Thyroid gland (tissue), 4 donors: ENCODE measurements around the gene SLC14A1.

Source experiments
- POLR2A ChIP-seq, 2 donors: fragments of 450-650 bp; IDR thresholded peaks; one replicate each; pipeline ENCODE4 v1.6.1; 2017; ENCODE audit warnings: antibody characterized with exemption in 2 of 2, mild to moderate bottlenecking in 2 of 2, moderate library complexity in 1 of 2
- TF ChIP-seq, protein P1 (sequence below), 6 experiments: fragments of 200-600 bp in 3 of 6; fragments of 450-650 bp in 3 of 6; sonication (generic) in 3 of 6; IDR thresholded peaks; one replicate each; pipeline ENCODE4 v1.5.1; 2016 to 2019; ENCODE audit warnings: antibody characterized with exemption in 6 of 6, mild to moderate bottlenecking in 2 of 6, inconsistent platforms in 1 of 6, moderate library complexity in 1 of 6

DNA sequence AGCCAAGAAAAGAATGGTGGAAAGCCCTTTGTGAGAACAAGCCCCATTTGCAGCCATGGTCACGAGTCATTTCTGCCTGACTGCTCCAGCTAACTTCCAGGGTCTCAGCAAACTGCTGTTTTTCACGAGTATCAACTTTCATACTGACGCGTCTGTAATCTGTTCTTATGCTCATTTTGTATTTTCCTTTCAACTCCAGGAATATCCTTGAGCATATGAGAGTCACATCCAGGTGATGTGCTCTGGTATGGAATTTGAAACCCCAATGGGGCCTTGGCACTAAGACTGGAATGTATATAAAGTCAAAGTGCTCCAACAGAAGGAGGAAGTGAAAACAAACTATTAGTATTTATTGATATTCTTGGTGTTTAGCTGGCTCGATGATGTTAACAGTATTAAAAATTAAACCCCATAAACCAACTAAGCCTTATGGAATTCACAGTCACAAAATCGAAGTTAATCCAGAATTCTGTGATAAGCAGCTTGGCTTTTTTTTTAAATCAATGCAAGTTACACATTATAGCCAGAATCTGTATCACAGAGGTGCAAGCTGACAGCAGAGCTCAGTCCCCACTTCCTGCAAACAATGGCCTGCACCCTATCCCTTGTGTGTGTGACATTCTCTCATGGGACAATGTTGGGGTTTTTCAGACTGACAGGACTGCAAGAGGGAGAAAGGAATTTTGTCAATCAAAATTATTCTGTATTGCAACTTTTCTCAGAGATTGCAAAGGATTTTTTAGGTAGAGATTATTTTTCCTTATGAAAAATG lies 26.1 kb downstream of the SLC14A1 start:
- TF ChIP-seq, protein P1, sequence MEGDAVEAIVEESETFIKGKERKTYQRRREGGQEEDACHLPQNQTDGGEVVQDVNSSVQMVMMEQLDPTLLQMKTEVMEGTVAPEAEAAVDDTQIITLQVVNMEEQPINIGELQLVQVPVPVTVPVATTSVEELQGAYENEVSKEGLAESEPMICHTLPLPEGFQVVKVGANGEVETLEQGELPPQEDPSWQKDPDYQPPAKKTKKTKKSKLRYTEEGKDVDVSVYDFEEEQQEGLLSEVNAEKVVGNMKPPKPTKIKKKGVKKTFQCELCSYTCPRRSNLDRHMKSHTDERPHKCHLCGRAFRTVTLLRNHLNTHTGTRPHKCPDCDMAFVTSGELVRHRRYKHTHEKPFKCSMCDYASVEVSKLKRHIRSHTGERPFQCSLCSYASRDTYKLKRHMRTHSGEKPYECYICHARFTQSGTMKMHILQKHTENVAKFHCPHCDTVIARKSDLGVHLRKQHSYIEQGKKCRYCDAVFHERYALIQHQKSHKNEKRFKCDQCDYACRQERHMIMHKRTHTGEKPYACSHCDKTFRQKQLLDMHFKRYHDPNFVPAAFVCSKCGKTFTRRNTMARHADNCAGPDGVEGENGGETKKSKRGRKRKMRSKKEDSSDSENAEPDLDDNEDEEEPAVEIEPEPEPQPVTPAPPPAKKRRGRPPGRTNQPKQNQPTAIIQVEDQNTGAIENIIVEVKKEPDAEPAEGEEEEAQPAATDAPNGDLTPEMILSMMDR (IDR thresholded peaks at IDR 0.05) = no peak
- no peak for TF ChIP-seq POLR2A (IDR thresholded peaks at IDR 0.05)
